Activated effector memory CD4-positive, alpha-beta T cell treated with Interleukin-2 at 50 U/mL for 16 hours (primary cell): ENCODE data around the gene RGPD3.
"Not testable (repeated sequence)": the region's sequence is repeated elsewhere in the genome, so short reads cannot be mapped to it uniquely, and the experiment has no call there.

Source experiments
- DNase-seq: peaks from one replicate; pipeline ENCODE4 v3.0.0-alpha.2; 2020

The RGPD3 gene

GRCh38 chr2:106479563-106479962 is 11.3 kb upstream of the RGPD3 start:
- DNase-seq, result not testable (repeated sequence)

- not testable (repeated sequence) for DNase-seq
Measured at GRCh38 chr2:106477647-106478046, 9.4 kb upstream of the RGPD3 start.

- not testable (repeated sequence) for DNase-seq
Measured at GRCh38 chr2:106470658-106471057, 2.4 kb upstream of the RGPD3 start.

- not testable (repeated sequence) for DNase-seq
Measured at GRCh38 chr2:106467516-106467915, 697 bp downstream of the RGPD3 start.

GRCh38 chr2:106461882-106462281 is 6.3 kb downstream of the RGPD3 start:
- not testable (repeated sequence) for DNase-seq

GRCh38 chr2:106390680-106391079 is 77.5 kb downstream of the RGPD3 start:
- not testable (repeated sequence) for DNase-seq

DNA sequence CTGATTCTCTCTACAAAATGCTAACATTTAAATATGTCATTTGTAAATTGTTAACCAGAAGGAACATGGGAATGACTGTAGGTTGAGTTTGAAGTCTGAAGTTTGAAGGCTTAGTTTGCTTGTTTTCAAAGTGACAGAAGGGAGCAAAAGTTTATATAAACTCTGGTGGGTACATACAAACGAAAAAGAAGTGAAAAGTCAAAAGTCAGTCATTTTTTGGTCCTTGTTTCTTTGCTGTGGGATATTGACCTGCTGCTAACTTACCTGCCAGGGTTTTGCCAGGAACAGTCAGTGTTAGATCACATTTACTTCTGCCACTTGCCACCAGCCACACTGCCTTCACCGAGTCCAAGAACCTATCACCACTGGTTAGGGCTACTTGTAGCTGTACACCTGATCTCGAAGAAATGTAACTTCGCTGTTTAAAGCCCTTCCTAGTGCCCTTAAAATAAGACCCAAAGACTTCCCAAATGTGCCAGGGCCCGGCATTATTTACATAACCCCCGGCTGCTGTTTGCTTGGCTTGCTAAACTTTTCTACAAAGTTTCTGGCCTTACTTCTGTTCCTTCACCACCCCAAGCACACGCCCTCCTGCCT is 79.3 kb downstream of the RGPD3 start:
- DNase-seq, result not testable (repeated sequence)

DNA sequence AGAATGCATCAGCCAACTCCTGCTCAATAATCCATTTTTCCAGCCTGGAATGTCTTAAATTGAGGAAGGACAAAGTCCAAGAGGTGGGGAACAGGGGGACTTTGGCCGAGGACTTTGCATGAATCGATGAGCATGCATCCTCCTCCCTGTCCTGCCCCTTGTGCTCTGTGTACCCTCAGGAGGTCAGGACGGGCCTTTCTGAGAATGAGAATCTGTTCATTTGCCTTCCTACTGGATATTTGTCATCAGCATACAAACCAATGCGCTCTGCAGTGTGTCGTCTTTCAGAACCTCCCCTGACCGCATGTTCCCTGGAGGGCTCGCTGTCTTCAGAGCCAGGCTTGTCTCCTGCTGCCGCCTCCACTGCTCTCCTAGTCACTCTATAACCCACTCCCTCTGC is 83.7 kb downstream of the RGPD3 start:
- DNase-seq, result not testable (repeated sequence)

DNA sequence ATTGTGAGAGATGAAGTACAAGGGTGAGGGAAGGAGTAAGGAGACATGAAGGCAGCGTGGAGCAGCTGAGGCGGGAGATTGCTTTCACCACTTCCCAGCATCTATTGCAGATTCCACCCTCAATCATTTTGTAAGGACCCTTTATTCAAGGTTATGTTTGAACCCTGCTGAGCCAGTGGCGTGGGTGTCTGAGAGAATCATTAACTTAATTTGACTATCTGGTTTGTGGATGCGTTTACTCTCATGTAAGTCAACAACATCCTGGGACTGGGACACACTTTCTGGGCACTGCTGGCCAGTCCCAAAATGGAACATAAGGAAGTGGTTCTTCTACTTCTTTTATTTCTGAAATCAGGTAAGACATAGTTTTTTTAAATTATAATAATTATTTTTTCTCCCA is 86.3 kb downstream of the RGPD3 start:
- DNase-seq, result not testable (repeated sequence)

- not testable (repeated sequence) for DNase-seq
Measured at GRCh38 chr2:106379567-106379966, 88.6 kb downstream of the RGPD3 start.

DNA sequence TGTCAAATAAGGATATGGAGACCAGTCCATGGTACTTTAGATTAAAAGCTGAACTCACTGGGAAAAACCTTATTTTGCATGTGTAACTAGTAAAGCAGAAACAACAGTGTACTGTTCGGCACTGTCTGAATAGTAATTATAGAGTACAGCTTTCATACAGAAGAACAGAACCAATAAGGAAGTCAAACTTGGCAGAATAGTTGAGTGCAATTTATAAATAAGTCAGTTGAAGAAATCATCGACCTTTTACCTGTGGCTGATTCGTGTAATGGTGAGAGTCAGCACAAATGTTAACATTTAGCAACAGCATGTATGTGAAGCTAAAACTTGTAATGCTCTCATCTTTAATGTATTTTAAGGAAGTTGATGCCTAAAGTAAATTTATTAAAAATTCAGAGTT is 99.0 kb downstream of the RGPD3 start:
- DNase-seq, result not testable (repeated sequence)

GRCh38 chr2:106366204-106366885 is 101.9 kb downstream of the RGPD3 start:
- DNase-seq, result no peak

- no peak for DNase-seq
Measured at GRCh38 chr2:106363791-106364190, 104.4 kb downstream of the RGPD3 start.

- DNase-seq, result no peak
Measured at GRCh38 chr2:106362789-106363188, 105.4 kb downstream of the RGPD3 start.

DNA sequence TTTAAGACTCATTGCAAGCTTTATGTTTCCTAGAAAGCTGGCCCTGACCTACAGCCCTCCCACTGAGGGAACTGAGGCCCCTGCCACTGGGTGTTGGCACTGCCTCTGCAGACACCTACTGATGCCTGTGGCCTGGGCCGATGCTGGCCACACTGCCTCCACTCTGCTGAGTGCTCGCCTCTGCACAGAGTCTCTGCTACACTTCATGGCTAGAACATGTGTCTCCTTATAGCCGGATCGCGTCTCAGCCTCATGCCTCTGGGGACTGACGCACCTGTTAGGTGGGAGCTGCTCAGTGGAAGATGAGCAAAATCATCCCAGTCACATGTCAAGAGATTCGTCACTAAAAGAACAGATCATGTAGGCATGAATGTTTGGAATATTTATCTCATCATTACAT is 108.7 kb downstream of the RGPD3 start:
- no peak for DNase-seq

GRCh38 chr2:106358521-106358920 is 109.7 kb downstream of the RGPD3 start:
- DNase-seq, result no peak

DNA sequence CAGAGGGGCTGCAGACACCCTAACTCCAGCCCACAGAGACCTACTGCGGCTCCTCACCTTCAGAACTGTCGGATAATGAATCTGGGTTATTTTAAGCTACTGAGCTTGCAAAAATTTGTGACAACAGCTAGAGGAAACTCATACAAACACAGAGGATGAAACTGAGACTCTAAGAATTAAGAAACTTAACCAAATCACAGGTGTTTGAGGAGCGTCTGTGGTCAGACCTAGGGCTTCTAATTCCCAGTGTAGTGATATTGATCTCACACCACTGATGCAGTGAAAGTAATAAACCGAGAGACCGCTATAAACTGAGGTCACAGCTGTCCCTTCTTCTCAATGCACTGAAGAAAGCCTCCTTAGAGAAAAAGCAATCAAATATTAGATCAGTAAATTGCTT is 110.1 kb downstream of the RGPD3 start:
- no peak for DNase-seq

GRCh38 chr2:106356291-106356690 is 111.9 kb downstream of the RGPD3 start:
- no peak for DNase-seq

GRCh38 chr2:106353676-106354075 is 114.5 kb downstream of the RGPD3 start:
- DNase-seq, result no peak

- DNase-seq, result no peak
Measured at GRCh38 chr2:106350980-106351379, 117.2 kb downstream of the RGPD3 start.

DNA sequence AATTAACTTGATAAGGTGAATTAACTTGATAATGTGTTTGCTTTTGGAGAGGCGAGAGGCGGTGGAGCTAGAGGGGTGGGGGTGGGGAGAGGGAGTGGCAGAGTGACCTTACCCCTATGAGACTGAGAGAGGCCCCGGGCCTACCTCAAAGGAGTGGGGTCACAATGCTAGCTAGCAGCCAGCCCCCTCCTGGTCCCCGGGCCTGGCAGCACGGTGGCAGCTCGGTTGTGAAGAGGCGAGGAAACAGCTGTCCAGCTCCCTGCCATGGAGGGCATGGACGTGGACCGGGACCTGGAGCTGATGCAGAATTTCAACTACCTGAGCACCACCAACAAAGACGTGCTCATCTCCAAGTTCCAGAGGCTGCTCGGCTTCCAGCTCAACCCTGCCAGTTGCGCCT is 123.9 kb downstream of the RGPD3 start:
- no peak for DNase-seq

DNA sequence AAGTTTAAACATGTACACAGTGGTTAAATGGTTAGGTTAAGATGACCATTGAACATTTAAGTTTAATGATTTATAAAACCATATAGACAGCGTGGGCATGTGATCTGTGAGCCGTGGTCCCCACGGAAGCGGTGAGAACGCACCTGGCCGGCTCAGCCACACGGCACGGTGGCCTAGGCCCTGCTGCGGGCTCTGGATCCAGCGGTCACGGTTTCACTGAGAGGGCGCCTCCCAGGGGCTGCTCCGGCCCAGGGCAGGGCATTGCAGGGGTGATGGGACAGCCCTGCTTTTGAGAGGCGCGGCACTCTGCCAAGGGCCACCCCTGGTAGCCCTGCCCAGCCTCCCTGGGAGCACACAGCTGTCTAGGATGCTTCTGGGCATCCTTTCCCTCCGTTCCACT is 124.9 kb downstream of the RGPD3 start:
- DNase-seq, result no peak

GRCh38 chr2:106342831-106343251 is 125.4 kb downstream of the RGPD3 start:
- no peak for DNase-seq

DNA sequence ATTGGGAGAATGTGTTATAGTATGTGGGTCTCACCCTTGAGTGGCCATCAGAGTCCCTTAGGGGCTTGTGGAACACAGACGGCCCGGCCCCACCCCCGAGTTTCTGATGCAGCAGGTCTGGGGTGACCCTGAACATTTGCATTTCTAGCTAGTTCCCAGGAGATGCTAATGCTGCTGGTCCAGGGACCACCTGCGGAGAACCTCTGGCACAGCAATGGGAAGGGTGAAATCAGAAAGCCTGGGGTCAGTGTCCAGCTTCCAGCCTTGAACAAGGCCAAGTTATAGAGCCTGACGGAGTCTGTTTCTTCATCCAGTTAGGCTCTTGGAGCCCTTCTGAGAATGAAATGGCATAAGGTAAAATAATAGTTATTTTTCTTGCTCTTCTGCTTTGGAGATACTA is 126.5 kb downstream of the RGPD3 start:
- no peak for DNase-seq
